DMS 273 (cell line): ENCODE results near the gene FOXP1.

Experiments
- DNase-seq: peaks from one replicate; lab custom pipeline; 2025; ENCODE audit not compliant: unreplicated experiment; lab: John Stamatoyannopoulos, UW

FOXP1 gene

GRCh38 chr3:71251156-71251775, 332.3 kb downstream of the FOXP1 start:
- no peak for DNase-seq

GRCh38 chr3:71250026-71250425, 333.5 kb downstream of the FOXP1 start:
- no peak for DNase-seq

GRCh38 chr3:71247958-71248335, 335.6 kb downstream of the FOXP1 start:
- DNase-seq = peak; percentile 28

- peak; percentile 35 for DNase-seq
Observed at GRCh38 chr3:71247221-71247957, 336.1 kb downstream of the FOXP1 start.

GRCh38 chr3:71245971-71246880, 337.3 kb downstream of the FOXP1 start:
- no peak for DNase-seq

GRCh38 chr3:71244826-71245488, 338.6 kb downstream of the FOXP1 start:
- no peak for DNase-seq

GRCh38 chr3:71244153-71244825, 339.2 kb downstream of the FOXP1 start:
- no peak for DNase-seq

- DNase-seq = no peak
Observed at GRCh38 chr3:71243229-71243628, 340.3 kb downstream of the FOXP1 start.

- DNase-seq = no peak
Observed at GRCh38 chr3:71241981-71242560, 341.5 kb downstream of the FOXP1 start.

- no peak for DNase-seq
Observed at GRCh38 chr3:71241246-71241901, 342.2 kb downstream of the FOXP1 start.

GRCh38 chr3:71240034-71240433, 343.5 kb downstream of the FOXP1 start:
- no peak for DNase-seq

- no peak for DNase-seq
Observed at GRCh38 chr3:71238355-71238757, 345.2 kb downstream of the FOXP1 start.

- no peak for DNase-seq
Observed at GRCh38 chr3:71237672-71238071, 345.9 kb downstream of the FOXP1 start.

- no peak for DNase-seq
Observed at GRCh38 chr3:71235846-71236245, 347.7 kb downstream of the FOXP1 start.

DNA sequence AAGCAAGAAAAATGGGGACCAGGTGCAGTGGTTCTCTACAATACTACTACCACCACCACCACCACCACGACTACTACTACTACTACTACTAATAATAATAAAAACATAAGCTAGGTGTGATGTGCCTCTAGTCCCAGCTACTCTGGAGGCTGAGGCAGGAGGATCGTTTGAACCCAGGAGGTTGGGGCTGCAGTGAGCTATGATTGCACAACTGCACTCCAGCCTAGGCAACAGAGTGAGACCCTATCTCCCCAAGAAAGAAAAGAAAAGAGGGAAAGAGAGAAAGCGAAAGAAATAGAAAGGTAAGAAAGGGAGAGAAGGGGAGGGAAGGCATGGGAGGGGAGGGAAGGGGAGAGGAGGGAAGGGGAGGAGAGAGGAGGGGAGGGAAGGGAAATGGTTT, 350.6 kb downstream of the FOXP1 start:
- DNase-seq = no peak

- no peak for DNase-seq
Observed at GRCh38 chr3:71232175-71232679, 351.3 kb downstream of the FOXP1 start.

GRCh38 chr3:71231680-71232079, 351.8 kb downstream of the FOXP1 start:
- DNase-seq = no peak

DNA sequence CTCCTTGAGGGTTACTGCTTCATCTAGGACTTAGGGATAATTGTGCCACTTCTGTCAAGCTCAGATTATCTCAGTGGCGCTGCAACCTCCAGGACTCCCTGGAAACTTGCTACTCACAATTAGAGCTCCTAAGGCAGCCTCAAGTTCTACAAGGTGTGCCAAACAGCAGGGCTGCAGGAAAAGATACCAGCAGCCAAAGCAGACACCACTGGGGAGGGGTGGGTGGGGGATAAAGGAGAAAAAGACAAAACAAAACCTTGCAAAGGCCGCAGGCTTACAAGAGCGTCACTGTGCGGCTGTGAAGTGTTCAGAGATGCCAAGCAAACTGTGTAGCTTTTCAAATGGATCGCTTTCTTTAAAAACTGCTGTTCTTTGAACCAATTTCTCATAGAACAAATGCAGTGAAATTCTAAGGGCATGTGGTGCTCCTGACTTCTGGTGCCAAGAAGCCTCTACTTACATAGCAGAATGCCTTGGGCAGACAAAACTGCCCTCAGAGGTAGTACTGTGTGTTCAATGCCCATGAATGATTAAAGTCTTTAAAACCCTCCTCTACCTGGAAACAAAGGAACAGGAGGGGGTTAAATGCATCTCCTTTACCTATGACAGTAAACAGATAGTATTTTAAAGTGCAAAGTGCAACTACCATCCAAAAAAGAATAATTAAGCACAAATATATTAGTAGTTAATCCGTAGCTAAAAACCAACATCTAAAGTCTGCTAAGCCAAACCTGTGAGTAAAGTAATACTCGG, 353.4 kb downstream of the FOXP1 start:
- no peak for DNase-seq
